HPDE6-E6E7 (cell line): ENCODE data around the gene OPHN1.
"Not testable (repeated sequence)": the region's sequence is repeated elsewhere in the genome, so short reads cannot be mapped to it uniquely, and the experiment has no call there.

ENCODE experiments used
- DNase-seq: peaks from one replicate; pipeline ENCODE4 v3.0.0; 2011; ENCODE audit warnings: missing footprints; ENCODE audit errors: extremely low spot score

Gene OPHN1

DNA sequence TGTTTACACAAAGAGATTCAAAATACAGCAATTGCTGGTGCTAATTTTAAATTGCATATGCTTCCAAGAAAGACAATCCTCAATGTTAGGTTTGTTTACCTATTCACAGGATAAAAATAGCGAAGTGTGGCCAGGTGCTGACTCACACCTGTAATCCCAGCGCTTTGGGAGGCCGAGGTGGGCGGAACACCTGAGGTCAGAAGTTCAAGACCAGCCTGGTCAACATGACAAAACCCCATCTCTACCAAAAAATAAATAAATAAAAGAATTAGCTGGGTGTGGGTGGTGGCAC is 77.7 kb downstream of the OPHN1 start:
- no peak for DNase-seq

- no peak for DNase-seq
Observed at GRCh38 chrX:68354879-68355628, 78.2 kb downstream of the OPHN1 start.

DNA sequence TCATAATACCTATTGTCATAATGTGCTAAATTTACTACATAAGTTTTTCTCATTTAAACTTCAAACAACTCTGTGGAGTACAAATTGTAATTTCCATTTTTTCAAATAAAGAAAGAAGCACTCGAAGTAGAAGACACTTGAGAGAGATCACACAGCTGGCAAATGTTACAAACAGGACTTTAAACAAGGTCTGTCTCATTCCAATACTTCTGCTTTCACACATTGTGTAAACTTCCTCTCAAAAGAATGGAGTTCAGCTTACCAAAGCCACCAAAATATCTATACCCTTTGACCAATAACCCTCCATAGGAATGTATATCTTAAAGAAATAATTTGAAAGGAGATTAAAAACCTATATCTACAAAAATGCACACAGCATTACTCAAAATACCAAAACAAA is 88.3 kb downstream of the OPHN1 start:
- no peak for DNase-seq

DNA sequence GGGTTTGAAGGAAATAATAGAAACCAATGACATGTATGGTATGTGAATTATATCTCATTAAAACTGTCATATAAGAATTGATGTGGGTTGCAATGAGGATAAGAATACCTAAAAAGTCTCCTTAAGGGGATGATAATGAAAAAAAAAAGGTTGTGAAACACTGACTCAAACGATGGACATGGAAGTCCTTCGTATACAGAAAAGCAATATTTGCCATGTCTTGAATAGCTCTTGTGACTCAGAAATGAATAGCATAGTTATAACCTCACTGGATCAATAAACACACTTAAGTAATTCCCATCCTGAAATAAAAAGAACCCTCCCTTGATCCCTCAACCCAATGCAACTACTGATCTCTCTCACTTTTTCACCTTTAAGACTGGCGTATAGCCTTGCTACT is 89.7 kb downstream of the OPHN1 start:
- DNase-seq, result no peak

DNA sequence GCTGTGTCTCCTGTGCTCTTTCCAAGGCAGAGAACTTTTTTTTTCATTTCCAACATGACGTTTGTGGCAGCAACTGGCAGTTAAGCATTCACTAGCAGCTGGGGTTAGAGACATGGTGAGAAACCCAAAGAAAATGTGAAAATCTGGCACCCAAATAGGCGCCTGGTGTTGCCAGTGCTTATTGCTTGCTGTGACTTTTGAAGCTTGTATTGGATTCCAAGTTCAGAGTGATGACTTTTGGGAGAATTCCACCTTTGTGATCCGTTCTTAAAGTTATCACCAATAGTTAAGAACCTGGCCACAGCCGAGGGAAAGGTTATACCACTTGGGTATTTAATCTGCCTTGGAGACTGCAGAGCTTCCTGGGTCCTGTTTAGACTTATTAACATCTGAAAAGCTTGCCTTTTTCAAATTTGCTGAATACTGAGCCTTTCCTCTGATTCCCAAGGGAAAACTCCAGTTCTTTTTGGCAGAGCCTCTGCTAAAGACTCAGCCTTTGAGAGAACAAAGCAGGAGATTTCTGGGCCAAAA is 101.0 kb downstream of the OPHN1 start:
- no peak for DNase-seq

DNA sequence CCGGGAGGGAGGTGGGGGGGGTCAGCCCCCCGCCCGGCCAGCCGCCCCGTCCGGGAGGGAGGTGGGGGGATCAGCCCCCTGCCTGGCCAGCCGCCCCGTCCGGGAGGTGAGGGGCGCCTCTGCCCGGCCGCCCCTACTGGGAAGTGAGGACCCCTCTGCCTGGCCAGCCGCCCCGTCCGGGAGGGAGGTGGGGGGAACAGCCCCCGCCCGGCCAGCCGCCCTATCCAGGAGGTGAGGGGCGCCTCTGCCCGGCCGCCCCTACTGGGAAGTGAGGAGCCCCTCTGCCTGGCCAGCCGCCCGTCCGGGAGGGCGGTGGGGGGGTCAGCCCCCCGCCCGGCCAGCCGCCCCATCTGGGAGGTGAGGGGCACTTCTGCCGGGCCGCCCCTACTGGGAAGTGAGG is 106.5 kb downstream of the OPHN1 start:
- not testable (repeated sequence) for DNase-seq

- peak; percentile 31 for DNase-seq
Observed at GRCh38 chrX:68307769-68308168, 125.5 kb downstream of the OPHN1 start.

GRCh38 chrX:68304602-68305001 is 128.7 kb downstream of the OPHN1 start:
- DNase-seq, result no peak

GRCh38 chrX:68299898-68300297 is 133.4 kb downstream of the OPHN1 start:
- no peak for DNase-seq

DNA sequence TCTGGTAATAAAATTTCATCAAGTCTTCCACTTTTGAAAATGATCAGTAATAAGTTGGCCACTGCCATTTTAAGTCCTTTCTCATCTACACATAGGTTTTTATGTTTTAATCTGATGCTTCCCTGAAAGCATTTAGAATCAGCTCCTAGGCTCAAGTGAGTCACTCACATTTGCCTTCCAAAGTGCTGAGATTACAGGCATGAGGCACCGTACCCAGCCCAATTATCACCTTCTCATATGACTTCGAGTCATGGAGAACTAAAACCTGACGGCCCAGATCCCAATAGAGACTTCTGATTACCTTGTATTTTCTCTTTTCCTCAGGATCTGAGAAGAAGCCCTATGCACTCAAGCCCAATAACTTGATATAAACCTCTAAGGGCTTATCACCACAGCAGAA is 140.8 kb downstream of the OPHN1 start:
- no peak for DNase-seq

GRCh38 chrX:68288127-68288526 is 145.2 kb downstream of the OPHN1 start:
- no peak for DNase-seq

GRCh38 chrX:68287419-68287818 is 145.9 kb downstream of the OPHN1 start:
- no peak for DNase-seq

DNA sequence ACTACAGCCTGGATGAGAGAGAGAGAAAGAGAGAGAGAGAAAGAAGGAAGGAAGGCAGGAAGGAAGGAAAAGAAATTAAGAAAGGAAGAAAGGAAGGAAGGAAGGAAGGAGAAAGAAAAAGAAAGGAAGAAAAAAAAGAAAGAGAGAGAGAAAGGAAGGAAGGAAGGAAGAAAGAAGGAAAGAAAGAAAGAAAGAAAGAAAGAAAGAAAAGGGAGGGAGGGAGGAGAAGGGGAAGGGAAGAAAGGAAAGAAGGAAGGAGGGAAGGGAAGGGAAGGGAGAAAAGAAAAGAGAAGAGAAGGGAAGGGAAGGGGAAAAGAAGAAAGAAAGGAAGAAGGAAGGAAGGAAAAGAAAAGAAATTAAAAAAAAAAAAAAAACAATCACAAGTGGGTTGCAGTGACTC is 146.3 kb downstream of the OPHN1 start:
- DNase-seq, result no peak

DNA sequence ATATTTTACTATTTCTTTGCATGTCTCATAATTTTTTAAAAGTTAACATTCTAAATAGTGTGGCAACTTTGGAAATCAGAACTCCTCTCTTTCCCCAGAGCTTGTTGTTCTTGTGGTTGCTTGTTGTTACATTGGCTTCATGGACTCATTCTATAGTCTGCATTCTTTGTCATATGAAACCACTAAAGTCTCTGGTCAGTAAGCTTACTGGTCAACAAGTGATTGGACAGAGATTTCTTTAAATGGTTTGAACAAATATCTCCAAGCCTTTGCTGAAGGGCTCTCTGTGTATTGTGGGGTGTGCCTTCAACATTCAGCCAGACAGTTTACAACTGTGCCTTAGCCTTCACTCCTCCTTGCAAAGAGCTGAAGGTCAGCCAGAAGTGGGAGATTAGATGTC is 147.2 kb downstream of the OPHN1 start:
- no peak for DNase-seq

GRCh38 chrX:68284281-68284904 is 148.9 kb downstream of the OPHN1 start:
- no peak for DNase-seq

DNA sequence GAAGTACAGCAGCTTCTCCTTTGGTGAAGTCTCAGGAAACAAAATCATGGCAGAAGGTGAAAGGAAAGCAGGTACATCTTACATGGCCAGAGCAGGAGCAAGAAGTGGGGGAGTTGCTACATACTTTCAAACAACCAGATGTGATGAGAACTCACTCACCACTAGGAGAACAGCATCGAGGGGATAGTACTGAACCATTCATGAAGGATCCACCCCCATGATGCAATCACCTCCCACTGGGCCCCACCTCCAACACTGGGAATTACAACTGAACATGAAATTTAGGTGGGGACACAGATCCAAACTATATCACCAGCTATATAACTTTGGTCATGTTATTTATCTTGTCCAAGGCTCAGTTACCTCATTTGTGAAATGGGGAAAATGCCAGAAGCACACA is 159.4 kb downstream of the OPHN1 start:
- no peak for DNase-seq

DNA sequence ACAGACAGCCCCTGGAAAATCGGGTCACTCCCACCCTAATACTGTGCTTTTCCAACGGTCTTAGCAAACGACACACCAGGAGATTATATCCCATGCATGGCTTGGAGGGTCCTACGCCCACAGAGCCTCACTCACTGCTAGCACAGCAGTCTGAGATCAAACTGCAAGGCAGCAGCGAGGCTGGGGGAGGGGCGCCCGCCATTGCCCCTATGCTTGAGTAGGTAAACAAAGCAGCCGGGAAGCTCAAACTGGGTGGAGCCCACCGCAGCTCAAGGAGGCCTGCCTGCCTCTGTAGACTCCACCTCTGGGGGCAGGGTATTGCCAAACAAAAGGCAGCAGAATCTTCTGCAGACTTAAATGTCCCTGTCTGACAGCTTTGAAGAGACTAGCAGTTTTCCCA is 168.5 kb downstream of the OPHN1 start:
- not testable (repeated sequence) for DNase-seq

DNA sequence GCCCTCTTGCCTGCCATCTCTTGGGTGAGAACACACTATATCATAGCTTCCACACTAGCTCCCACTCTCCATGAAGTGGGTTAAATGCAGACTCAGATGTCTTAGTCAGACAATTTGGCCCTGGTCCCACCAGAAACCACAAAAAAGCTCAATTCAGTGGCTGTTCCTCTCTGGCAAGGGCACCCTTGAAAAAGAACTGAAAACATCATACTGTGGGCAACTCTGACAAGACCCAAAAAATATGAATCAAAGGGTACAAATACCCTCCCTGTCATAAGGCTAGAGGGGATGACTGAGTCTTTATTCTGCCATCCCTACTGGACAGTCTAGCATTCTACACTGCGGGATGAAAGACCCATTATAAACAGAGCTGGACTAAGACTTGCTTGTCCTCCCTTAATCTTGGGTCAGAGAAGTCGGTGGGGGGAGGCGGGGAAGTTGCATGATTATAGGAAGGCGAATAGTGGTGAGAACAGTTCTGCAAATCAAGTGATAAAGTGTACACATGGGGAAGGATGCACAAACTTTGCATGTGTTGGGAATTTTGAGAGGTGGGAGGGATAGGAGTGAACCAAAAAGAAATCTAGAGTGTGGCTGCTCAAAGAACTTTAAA is 172.1 kb downstream of the OPHN1 start:
- no peak for DNase-seq

DNA sequence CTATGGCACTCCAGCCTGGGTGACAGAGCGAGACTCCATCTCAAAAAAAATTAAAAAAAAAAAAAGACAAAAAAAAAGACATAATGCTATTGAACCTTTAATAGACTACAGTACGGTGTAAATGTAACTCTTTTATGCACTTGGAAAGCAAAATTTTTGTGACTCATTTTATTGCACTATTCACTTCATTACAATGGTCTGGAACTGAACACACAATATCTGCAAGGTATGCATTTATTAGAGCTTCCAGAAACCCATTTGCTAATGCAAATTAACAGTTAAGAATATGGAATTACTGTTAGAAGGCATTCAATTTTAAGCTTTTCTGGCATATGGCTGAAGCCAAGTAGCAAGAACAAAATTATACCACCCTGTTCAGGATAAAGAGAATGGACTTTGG is 176.3 kb downstream of the OPHN1 start:
- DNase-seq, result no peak

DNA sequence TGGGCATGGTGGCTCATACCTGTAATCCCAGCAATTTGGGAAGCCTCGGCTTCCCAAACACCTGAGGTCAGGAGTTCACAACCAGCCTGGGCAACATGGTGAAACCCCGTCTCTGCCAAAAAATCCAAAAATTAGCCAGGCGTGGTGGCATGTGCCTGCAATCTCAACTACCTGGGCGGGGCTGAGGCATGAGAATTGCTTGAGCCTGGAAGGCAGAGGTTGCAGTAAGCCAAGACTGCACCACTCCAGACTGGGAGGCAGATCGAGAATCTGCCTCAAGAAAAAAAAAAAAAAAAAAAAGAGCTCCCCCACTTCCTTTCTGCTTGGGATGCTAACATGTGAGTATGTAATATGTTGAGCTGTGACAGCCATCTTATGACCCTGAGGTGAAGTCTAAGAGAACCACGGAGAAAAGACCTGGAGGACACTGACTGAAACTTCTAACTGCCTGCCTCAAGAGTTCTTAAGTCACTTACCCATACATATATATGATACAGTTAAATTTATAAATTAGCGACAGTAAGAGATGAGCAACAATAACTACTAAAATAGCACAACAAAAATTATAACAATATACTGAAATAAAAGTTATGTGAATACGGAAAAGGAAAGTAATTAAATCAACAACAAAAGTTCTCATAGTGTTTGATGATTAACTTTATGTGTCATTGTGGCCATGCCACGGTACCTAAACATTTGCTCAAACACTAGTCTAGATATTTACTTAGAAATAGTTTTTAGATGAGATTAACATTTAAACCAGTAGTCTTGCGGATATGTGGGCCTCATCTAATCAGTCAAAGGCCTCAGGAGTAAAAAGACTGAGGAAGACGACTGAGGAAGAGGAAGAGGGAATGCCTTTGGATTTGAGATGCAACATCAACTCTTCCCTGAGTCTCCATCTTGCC is 178.3 kb downstream of the OPHN1 start:
- no peak for DNase-seq

- DNase-seq, result no peak
Observed at GRCh38 chrX:68252664-68253063, 180.6 kb downstream of the OPHN1 start.

DNA sequence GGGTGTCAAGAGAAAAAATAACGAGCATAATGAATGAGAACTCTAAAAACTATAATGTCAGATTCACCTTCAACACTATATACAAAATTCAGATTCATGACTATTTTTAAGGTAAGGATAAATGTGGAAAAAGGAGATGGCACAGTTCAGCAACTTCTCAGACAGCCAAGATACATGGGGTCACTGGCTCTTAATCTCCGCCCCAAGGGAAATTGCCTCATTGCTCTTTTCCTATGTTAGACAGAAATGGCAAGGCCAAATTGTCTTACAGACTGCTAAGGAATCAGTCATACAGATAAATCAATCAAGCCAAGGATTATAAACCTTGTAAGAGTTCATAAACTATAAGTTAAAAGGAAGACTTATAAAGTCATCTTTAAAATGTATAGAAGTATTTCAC is 183.4 kb downstream of the OPHN1 start:
- DNase-seq, result no peak
